ENCODE data around the gene CORIN.

Gene CORIN

DNA sequence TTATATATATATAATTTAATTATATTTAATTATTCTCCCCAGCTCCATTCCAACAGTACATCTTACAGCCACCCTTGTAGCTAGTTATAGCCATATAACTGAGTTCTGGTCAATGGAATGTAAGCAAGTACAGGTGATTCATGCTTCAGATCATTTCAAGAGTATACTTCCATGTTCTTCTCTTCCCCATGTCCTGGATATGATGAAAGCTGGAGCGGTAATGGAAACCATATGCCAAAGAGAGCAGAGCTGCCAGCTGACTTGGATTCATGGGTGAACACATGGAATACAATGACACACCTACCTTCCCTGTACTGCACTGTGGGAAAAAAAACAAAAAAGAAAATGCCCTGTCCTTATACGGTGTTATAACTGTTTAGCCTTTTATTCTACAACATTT lies 17.5 kb upstream of the CORIN start:
- ChIA-PET CTCF (no interaction called here), POLR2A (ENCODE audit: low non-redundant PET) (no interaction called here)
- DNase-seq (ENCODE audit: low spot score) = no peak

DNA sequence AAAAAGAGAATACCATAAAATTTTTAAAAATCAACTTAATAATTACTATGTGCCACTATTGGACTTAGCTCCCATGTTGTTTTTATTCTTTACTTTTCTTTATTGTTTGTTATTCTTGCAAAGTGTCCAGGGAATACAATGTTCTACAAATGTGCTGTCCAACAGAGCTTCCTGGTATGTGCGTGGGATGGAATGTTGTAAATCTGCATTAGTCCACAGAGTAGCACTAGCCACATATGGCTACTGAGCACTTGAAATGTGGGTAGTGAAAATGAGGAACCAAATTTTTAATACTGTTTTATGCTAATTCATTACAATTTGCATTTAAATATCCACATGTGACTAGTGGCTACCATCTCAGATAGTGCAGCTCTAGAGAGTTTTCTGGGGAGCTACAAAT lies 14.3 kb upstream of the CORIN start:
- CTCF ChIA-PET = interaction anchor here (0.5 to 1.3 kb wide), 2 partner anchors 15 to 32 kb away, joined by 3 to 5 read pairs; partner anchors contain the start of gene CORIN
- TF ChIP-seq, protein P1, sequence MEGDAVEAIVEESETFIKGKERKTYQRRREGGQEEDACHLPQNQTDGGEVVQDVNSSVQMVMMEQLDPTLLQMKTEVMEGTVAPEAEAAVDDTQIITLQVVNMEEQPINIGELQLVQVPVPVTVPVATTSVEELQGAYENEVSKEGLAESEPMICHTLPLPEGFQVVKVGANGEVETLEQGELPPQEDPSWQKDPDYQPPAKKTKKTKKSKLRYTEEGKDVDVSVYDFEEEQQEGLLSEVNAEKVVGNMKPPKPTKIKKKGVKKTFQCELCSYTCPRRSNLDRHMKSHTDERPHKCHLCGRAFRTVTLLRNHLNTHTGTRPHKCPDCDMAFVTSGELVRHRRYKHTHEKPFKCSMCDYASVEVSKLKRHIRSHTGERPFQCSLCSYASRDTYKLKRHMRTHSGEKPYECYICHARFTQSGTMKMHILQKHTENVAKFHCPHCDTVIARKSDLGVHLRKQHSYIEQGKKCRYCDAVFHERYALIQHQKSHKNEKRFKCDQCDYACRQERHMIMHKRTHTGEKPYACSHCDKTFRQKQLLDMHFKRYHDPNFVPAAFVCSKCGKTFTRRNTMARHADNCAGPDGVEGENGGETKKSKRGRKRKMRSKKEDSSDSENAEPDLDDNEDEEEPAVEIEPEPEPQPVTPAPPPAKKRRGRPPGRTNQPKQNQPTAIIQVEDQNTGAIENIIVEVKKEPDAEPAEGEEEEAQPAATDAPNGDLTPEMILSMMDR (conservative IDR thresholded peaks at IDR 0.05; ENCODE audit: low read depth) = no peak
- no peak for DNase-seq (ENCODE audit: low spot score)
- POLR2A ChIA-PET (ENCODE audit: low non-redundant PET) = no interaction called here
- H3K27ac ChIP-seq = no peak overlapping the region

More for the DNA sequence above, 17.5 kb upstream of the CORIN start:
- no peak overlapping the region for H3K27ac ChIP-seq
- TF ChIP-seq, protein P1 (conservative IDR thresholded peaks at IDR 0.05; ENCODE audit: low read depth) = no peak

DNA sequence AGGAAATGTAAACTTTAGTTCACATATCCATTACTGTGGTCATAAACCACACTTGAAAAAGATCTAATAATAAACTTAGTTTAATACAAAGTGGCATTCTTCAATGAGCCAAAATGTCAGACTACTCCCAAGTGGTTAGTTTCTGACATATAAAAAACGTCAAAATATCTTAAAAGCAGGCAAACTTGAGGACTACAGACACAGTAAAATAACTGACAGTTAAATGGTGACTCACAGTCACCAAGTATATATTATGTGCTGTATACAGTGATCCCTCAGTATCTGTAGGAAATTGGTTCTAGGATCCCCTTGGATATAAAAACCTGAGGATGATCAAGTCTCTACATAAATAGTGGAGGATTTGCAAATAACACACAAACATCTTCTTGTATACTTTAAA lies 11.6 kb upstream of the CORIN start:
- TF ChIP-seq, protein P1 (conservative IDR thresholded peaks at IDR 0.05; ENCODE audit: low read depth) = no peak
- H3K27ac ChIP-seq = no peak overlapping the region
- CTCF ChIA-PET = no interaction called here
- POLR2A ChIA-PET (ENCODE audit: low non-redundant PET) = no interaction called here
- no peak for DNase-seq (ENCODE audit: low spot score)

DNA sequence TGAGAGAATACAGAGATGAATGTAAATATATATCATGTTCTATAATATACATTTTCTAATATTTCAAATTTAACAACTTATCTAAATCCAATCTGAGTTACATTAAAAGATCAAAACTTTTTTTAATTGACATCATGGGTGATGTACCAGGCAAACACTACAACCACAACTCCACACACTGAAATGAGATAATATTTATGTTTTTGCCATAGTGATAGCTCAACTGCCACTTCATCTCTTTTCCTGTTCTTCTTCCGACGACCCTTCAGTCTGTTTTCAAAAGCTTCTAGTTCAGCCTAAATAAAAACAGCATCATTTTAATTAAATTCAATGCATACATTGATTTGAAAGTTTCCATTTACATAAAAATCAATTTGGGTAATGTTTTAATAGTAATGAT lies 10.2 kb upstream of the CORIN start:
- TF ChIP-seq, protein P1 (conservative IDR thresholded peaks at IDR 0.05; ENCODE audit: low read depth) = no peak
- POLR2A ChIA-PET (ENCODE audit: low non-redundant PET) = no interaction called here
- no peak for DNase-seq (ENCODE audit: low spot score)
- CTCF ChIA-PET = interaction anchor here (0.6 to 0.8 kb wide), 3 partner anchors 10 to 44 kb away, joined by 3 to 7 read pairs (median 3); partner anchors contain the start of gene CORIN
- H3K27ac ChIP-seq = no peak overlapping the region

DNA sequence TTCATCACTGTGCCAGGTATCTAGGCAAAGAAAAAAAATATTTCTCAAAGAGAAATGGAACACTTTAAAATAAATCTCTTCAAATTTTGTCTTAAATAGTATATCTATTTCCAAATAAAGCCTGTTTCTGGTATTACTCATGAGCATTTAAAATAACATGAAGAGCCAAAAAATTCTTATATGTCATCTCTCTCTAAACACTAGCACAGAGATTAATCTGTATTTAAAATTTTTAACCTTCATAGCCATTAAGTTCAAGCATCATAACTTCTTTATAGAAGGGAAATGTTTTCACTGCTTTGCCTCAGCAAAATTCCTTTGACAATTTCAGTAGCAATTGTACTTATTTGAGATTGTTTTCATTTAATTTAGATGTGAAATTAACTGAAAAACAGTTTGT lies 5.1 kb upstream of the CORIN start:
- no peak for DNase-seq (ENCODE audit: low spot score)
- TF ChIP-seq, protein P1 (conservative IDR thresholded peaks at IDR 0.05; ENCODE audit: low read depth) = no peak
- CTCF ChIA-PET = no interaction called here
- POLR2A ChIA-PET (ENCODE audit: low non-redundant PET) = no interaction called here
- no peak overlapping the region for H3K27ac ChIP-seq

DNA sequence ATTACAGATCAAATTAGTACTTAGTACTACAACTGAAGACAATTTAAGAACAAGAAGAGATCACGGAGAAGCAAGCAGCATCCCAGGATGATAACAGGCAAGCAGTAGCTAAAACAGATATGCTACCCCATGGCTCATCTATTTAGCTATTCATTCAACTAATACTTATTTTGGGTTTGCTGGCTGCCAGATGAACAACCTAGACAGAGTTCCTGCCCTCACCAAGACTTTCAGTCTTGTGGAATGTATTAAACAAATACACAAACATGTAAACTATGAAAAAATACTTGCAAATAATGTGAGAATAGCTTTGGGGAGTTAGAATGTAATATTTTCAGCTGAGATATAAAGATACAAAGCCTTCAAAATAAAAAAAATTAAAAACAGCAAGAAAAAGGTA lies 2.4 kb upstream of the CORIN start:
- POLR2A ChIA-PET (ENCODE audit: low non-redundant PET) = no interaction called here
- CTCF ChIA-PET = interaction anchor here (0.8 to 1.6 kb wide), 2 partner anchors 93 to 172 kb away, joined by 3 to 4 read pairs; no protein-coding TSS in a partner anchor
- H3K27ac ChIP-seq = no peak overlapping the region
- DNase-seq (ENCODE audit: low spot score) = no peak
- TF ChIP-seq, protein P1 (conservative IDR thresholded peaks at IDR 0.05; ENCODE audit: low read depth) = no peak
